ENCODE measurements around the gene NRAS. TPM values are rescaled to one million over a fixed set of nuclear protein-coding genes. Genes with fewer than 3 reads are reported as not detected.

NRAS gene
- total and polyA plus RNA-seq, 2 experiments from 2014 or later, result 25.7 to 79.4 TPM

- Histone ChIP-seq H3K4me3 (no peak overlapping the region), H3K36me3 (replicated peaks; ENCODE audit: insufficient read depth, low read depth) (peaks cover 7% of the 10 kb centered on the region), H2AFZ (no peak overlapping the region), H3K79me2 (peaks cover 100% of the 10 kb centered on the region), H3K9me3 (ENCODE audit: low read depth) (no peaks in the 10 kb centered on the region), H3K4me1 (ENCODE audit: insufficient read depth) (peaks cover 12% of the 10 kb centered on the region), H3K27ac (no peak overlapping the region), H3K4me2 (no peak overlapping the region), H4K20me1 (ENCODE audit: insufficient read depth, poor library complexity, severe bottlenecking) (peaks cover 98% of the 10 kb centered on the region), H3K9me2 (replicated peaks; ENCODE audit: insufficient read depth) (no peaks in the 10 kb centered on the region), H3K27me3 (no peaks in the 10 kb centered on the region)
- 91% methylated on average over 5 of the region's 5 CpGs for WGBS (ENCODE audit: low lambda C conversion rate, missing lambda C conversion rate)
- no peak for DNase-seq (ENCODE audit: low spot score)
- no peak for TF ChIP-seq EZH2phosphoT487 (IDR thresholded peaks at IDR 0.05; ENCODE audit: low read depth, severe bottlenecking, unreplicated experiment)
- no peak for TF ChIP-seq CTCF (IDR thresholded peaks at IDR 0.05; ENCODE audit: poor library complexity)
- no peak for TF ChIP-seq EZH2 (IDR thresholded peaks at IDR 0.05; ENCODE audit: borderline replicate concordance)
Observed at GRCh38 chr1:114749835-114750234, 33.3 kb upstream of the NRAS start.

GRCh38 chr1:114746450-114747121, 30.0 kb upstream of the NRAS start:
- H3K79me2 ChIP-seq, result peaks cover 100% of the 10 kb centered on the region
- no peaks in the 10 kb centered on the region for H3K27me3 ChIP-seq
- H3K9me2 ChIP-seq (replicated peaks; ENCODE audit: insufficient read depth), result no peaks in the 10 kb centered on the region
- H3K4me2 ChIP-seq, result no peak overlapping the region
- H3K27ac ChIP-seq, result no peak overlapping the region
- no peak for DNase-seq (ENCODE audit: low spot score)
- no peak overlapping the region for H3K4me3 ChIP-seq
- no peak for TF ChIP-seq EZH2 (IDR thresholded peaks at IDR 0.05; ENCODE audit: borderline replicate concordance)
- no peak for TF ChIP-seq EZH2phosphoT487 (IDR thresholded peaks at IDR 0.05; ENCODE audit: low read depth, severe bottlenecking, unreplicated experiment)
- no peak for TF ChIP-seq CTCF (IDR thresholded peaks at IDR 0.05; ENCODE audit: poor library complexity)
- no peaks in the 10 kb centered on the region for H3K9me3 ChIP-seq (ENCODE audit: low read depth)
- no peak overlapping the region for H2AFZ ChIP-seq
- H4K20me1 ChIP-seq (ENCODE audit: insufficient read depth, poor library complexity, severe bottlenecking), result peaks cover 97% of the 10 kb centered on the region
- WGBS (ENCODE audit: low lambda C conversion rate, missing lambda C conversion rate), result 80% methylated on average over 6 of the region's 6 CpGs
- peaks cover 3% of the 10 kb centered on the region for H3K4me1 ChIP-seq (ENCODE audit: insufficient read depth)
- H3K36me3 ChIP-seq (replicated peaks; ENCODE audit: insufficient read depth, low read depth), result peaks cover 7% of the 10 kb centered on the region

GRCh38 chr1:114745291-114745690, 28.7 kb upstream of the NRAS start:
- no peaks in the 10 kb centered on the region for H3K27me3 ChIP-seq
- H3K79me2 ChIP-seq, result peaks cover 100% of the 10 kb centered on the region
- no peak for DNase-seq (ENCODE audit: low spot score)
- 95% methylated on average over 2 of the region's 2 CpGs for WGBS (ENCODE audit: low lambda C conversion rate, missing lambda C conversion rate)
- H3K9me2 ChIP-seq (replicated peaks; ENCODE audit: insufficient read depth), result no peaks in the 10 kb centered on the region
- H3K4me1 ChIP-seq (ENCODE audit: insufficient read depth), result peaks cover 3% of the 10 kb centered on the region
- H2AFZ ChIP-seq, result no peak overlapping the region
- TF ChIP-seq EZH2phosphoT487 (IDR thresholded peaks at IDR 0.05; ENCODE audit: low read depth, severe bottlenecking, unreplicated experiment) (no peak), CTCF (IDR thresholded peaks at IDR 0.05; ENCODE audit: poor library complexity) (no peak), EZH2 (IDR thresholded peaks at IDR 0.05; ENCODE audit: borderline replicate concordance) (no peak)
- H4K20me1 ChIP-seq (ENCODE audit: insufficient read depth, poor library complexity, severe bottlenecking), result peaks cover 95% of the 10 kb centered on the region
- H3K36me3 ChIP-seq (replicated peaks; ENCODE audit: insufficient read depth, low read depth), result peaks cover 7% of the 10 kb centered on the region
- H3K9me3 ChIP-seq (ENCODE audit: low read depth), result no peaks in the 10 kb centered on the region
- H3K27ac ChIP-seq, result no peak overlapping the region
- H3K4me3 ChIP-seq, result no peak overlapping the region
- H3K4me2 ChIP-seq, result no peak overlapping the region
